K562 (cell line): ENCODE data around the gene RNF13.

Source experiments
- CCAR2 ChIP-seq: fragments of 200-400 bp; formaldehyde crosslinking; IDR thresholded peaks from 2 replicates; pipeline ENCODE4 v1.6.1; 2017; ENCODE audit warnings: mild to moderate bottlenecking, low read depth, low read length
- JUN ChIP-seq, 2 experiments: sonication (generic) in 1 of 2; formaldehyde crosslinking in 1 of 2; IDR thresholded peaks; 2 replicates each; pipeline versions ENCODE4 v1.6.1 to v1.8.0; 2012 to 2022; ENCODE audit warnings: borderline replicate concordance in 2 of 2, mild to moderate bottlenecking in 2 of 2, improper control_type of control experiment in 1 of 2, low read depth in 1 of 2, low read length in 1 of 2, missing genetic modification reagents in 1 of 2
- ZNF143 ChIP-seq: sonication (generic); formaldehyde crosslinking; IDR thresholded peaks from 2 replicates; pipeline ENCODE4 v1.9.0; 2022; ENCODE audit warnings: mild to moderate bottlenecking, missing genetic modification reagents
- ZNF592 ChIP-seq: fragments of 450-650 bp; IDR thresholded peaks from 2 replicates; pipeline ENCODE4 v1.6.1; 2017; ENCODE audit warnings: antibody characterized with exemption, mild to moderate bottlenecking
- TF ChIP-seq, protein P1 (sequence below): sonication (generic); formaldehyde crosslinking; IDR thresholded peaks from 2 replicates; pipeline ENCODE4 v1.8.0; 2022; ENCODE audit warnings: mild to moderate bottlenecking, missing genetic modification reagents

DNA sequence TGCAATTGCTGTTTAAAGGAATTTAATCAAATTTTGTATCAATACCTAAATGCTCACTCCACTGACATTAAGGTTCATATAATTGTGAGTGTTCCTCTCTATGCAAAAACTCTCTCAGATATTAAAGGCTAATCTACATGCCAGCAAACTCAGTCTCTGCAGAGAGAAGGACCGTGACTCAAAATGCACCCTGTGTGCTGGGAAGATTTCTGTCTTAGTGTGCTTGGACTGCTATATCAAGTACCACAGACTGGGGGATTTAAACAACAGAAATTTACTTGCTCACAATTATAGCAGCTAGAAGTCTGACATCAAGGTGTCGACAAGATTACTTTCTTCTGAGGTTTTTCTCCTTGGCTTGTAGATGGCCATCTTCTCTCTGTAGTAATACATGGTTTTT is 176.3 kb downstream of the RNF13 start:
- TF ChIP-seq ZNF592 (no peak), CCAR2 (no peak), ZNF143 (CRISPR knock-in tag) (no peak), JUN (IDR thresholded peaks at IDR 0.05; ENCODE audit: borderline replicate concordance, low read depth, low read length) (no peak), JUN (CRISPR knock-in tag; IDR thresholded peaks at IDR 0.05; ENCODE audit: borderline replicate concordance) (no peak)
- TF ChIP-seq, protein P1, sequence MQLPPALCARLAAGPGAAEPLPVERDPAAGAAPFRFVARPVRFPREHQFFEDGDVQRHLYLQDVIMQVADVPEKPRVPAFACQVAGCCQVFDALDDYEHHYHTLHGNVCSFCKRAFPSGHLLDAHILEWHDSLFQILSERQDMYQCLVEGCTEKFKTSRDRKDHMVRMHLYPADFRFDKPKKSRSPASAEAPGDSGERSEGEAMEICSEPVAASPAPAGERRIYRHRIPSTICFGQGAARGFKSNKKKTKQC (CRISPR knock-in tag) = no peak
